ENCODE measurements around the gene RASSF1.

- TF ChIP-seq CTCF (IDR thresholded peaks at IDR 0.05; ENCODE audit: low read depth, low read length, poor library complexity, severe bottlenecking): no peak
- TF ChIP-seq EZH2phosphoT487 (IDR thresholded peaks at IDR 0.05; ENCODE audit: borderline replicate concordance, low read length): no peak
Measured at GRCh38 chr3:50337175-50337861, 3.3 kb downstream of the RASSF1 start.
